SK-N-SH (cell line): ENCODE data around the gene TGM4. TPM values are rescaled to one million over a fixed set of nuclear protein-coding genes. Genes with fewer than 3 reads are reported as not detected.

Source experiments
- CTCF ChIA-PET: fragments of 300-600, 350-600 bp; formaldehyde crosslinking; extraction: SDS; loops from one replicate; lab custom pipeline; 2021; lab: Yijun Ruan, JAX
- POLR2A ChIA-PET: fragments of 350-600 bp; sonication (Branson Sonifier 250); formaldehyde crosslinking; extraction: SDS; loops from one replicate; lab custom pipeline; 2020; ENCODE audit warnings: antibody characterized with exemption, inconsistent platforms; lab: Yijun Ruan, JAX
- DNase-seq: peaks from one replicate; pipeline ENCODE4 v3.0.0; 2012
- H2AFZ ChIP-seq: fragments of 200-600 bp; sonication (generic); 2 replicates; pipeline ENCODE4 v1.8.1; 2016; ENCODE audit warnings: antibody characterized with exemption, mild to moderate bottlenecking, low read depth
- H3F3A ChIP-seq: fragments of 200-600 bp; sonication (generic); replicated peaks from 2 replicates; pipeline ENCODE3; 2016; ENCODE audit warnings: antibody characterized with exemption, mild to moderate bottlenecking; ENCODE audit not compliant: insufficient read depth
- H3K27ac ChIP-seq, 2 experiments: fragments of 200-500 bp in 1 of 2; fragments of 200-600 bp in 1 of 2; sonication (Bioruptor generic) in 1 of 2; sonication (generic), shearing (Covaris generic) in 1 of 2; 2 replicates each; pipeline versions ENCODE4 v1.5.1 to v1.6.1; 2014 to 2016; ENCODE audit warnings: low read depth in 2 of 2, inconsistent platforms in 1 of 2, low read length in 1 of 2, mild to moderate bottlenecking in 1 of 2, mixed read lengths in 1 of 2
- H3K27me3 ChIP-seq: fragments of 200-600 bp; sonication (generic), shearing (Covaris generic); 2 replicates; pipeline ENCODE4 v1.6.1; 2016; ENCODE audit warnings: mixed run types; ENCODE audit not compliant: insufficient read depth
- H3K36me3 ChIP-seq, 2 experiments: fragments of 200-500 bp in 1 of 2; fragments of 200-600 bp in 1 of 2; sonication (Bioruptor generic) in 1 of 2; sonication (generic) in 1 of 2; replicated peaks in 1 of 2; 2 replicates each; pipeline versions ENCODE3 to v1.5.1; 2014 to 2016; ENCODE audit warnings: low read length in 1 of 2, mild to moderate bottlenecking in 1 of 2; ENCODE audit not compliant: insufficient read depth in 2 of 2, control insufficient read depth in 1 of 2
- H3K4me1 ChIP-seq, 2 experiments: fragments of 200-500 bp in 1 of 2; fragments of 200-600 bp in 1 of 2; sonication (Bioruptor generic) in 1 of 2; sonication (generic), shearing (Covaris generic) in 1 of 2; 2 replicates each; pipeline versions ENCODE4 v1.5.1 to v1.6.1; 2014 to 2016; ENCODE audit warnings: low read depth in 1 of 2, low read length in 1 of 2, mixed run types in 1 of 2; ENCODE audit not compliant: insufficient read depth in 2 of 2, control insufficient read depth in 1 of 2
- H3K4me2 ChIP-seq: fragments of 200-600 bp; sonication (generic), shearing (Covaris generic); 2 replicates; pipeline ENCODE4 v1.6.1; 2017; ENCODE audit warnings: mixed run types
- H3K4me3 ChIP-seq, 2 experiments: fragments of 200-500 bp in 1 of 2; fragments of 200-600 bp in 1 of 2; sonication (Bioruptor generic) in 1 of 2; sonication (generic), shearing (Covaris generic) in 1 of 2; 2 replicates each; pipeline versions ENCODE4 v1.5.1 to v1.8.1; 2014 to 2016; ENCODE audit warnings: low read depth in 2 of 2, inconsistent platforms in 1 of 2, low read length in 1 of 2, mild to moderate bottlenecking in 1 of 2, mixed read lengths in 1 of 2, moderate library complexity in 1 of 2
- H3K79me2 ChIP-seq: fragments of 200-600 bp; sonication (generic); 2 replicates; pipeline ENCODE4 v1.8.1; 2017; ENCODE audit warnings: mild to moderate bottlenecking; ENCODE audit not compliant: insufficient read depth
- H3K9ac ChIP-seq: fragments of 200-600 bp; sonication (generic); 2 replicates; pipeline ENCODE4 v1.6.1; 2017; ENCODE audit warnings: mixed run types
- H3K9me2 ChIP-seq: fragments of 200-600 bp; sonication (generic); 2 replicates; pipeline ENCODE4 v1.6.1; 2017; ENCODE audit warnings: mixed run types
- H3K9me3 ChIP-seq: fragments of 200-600 bp; sonication (generic); 2 replicates; pipeline ENCODE4 v1.6.1; 2017; ENCODE audit warnings: mixed run types, mild to moderate bottlenecking, moderate library complexity
- H4K20me1 ChIP-seq: fragments of 200-600 bp; sonication (generic); 2 replicates; pipeline ENCODE4 v1.6.1; 2017; ENCODE audit warnings: mild to moderate bottlenecking, mixed run types; ENCODE audit not compliant: insufficient read depth
- ELF1 ChIP-seq: IDR thresholded peaks from 2 replicates; pipeline ENCODE4 v1.4.0; 2012
- EP300 ChIP-seq, 2 experiments: IDR thresholded peaks; 2 replicates each; pipeline versions ENCODE4 v1.4.0 to v1.6.1; 2012; ENCODE audit warnings: borderline replicate concordance in 1 of 2, low read depth in 1 of 2, low read length in 1 of 2
- EZH2phosphoT487 ChIP-seq: fragments of 200-600 bp; sonication (generic); IDR thresholded peaks from 2 replicates; pipeline ENCODE4 v1.6.1; 2017; ENCODE audit warnings: low read depth, mixed run types, mild to moderate bottlenecking, antibody characterized with exemption, moderate library complexity, borderline replicate concordance
- FOSL2 ChIP-seq: IDR thresholded peaks from 2 replicates; pipeline ENCODE4 v1.4.0; 2012; ENCODE audit warnings: low read depth, mild to moderate bottlenecking, moderate library complexity, borderline replicate concordance
- GATA2 ChIP-seq: sonication (generic); formaldehyde crosslinking; IDR thresholded peaks from 2 replicates; pipeline ENCODE4 v1.5.0; 2020; ENCODE audit warnings: mild to moderate bottlenecking, missing genetic modification reagents
- MAX ChIP-seq: IDR thresholded peaks from 2 replicates; pipeline ENCODE4 v1.4.0; 2012; ENCODE audit warnings: low read depth
- MEF2A ChIP-seq: IDR thresholded peaks from 2 replicates; pipeline ENCODE4 v1.4.0; 2012; ENCODE audit warnings: low read depth, borderline replicate concordance
- NFIC ChIP-seq: IDR thresholded peaks from 2 replicates; pipeline ENCODE4 v1.4.0; 2012; ENCODE audit warnings: borderline replicate concordance
- REST ChIP-seq: IDR thresholded peaks from 2 replicates; pipeline ENCODE4 v1.6.1; 2012; ENCODE audit warnings: mild to moderate bottlenecking, low read depth, low read length, moderate library complexity
- RXRA ChIP-seq: IDR thresholded peaks from 2 replicates; pipeline ENCODE4 v1.4.0; 2012; ENCODE audit warnings: low read depth, mild to moderate bottlenecking, borderline replicate concordance
- SIN3A ChIP-seq: IDR thresholded peaks from 2 replicates; pipeline ENCODE4 v1.6.1; 2012; ENCODE audit warnings: low read depth, mild to moderate bottlenecking, low read length, moderate library complexity, borderline replicate concordance
- SMC3 ChIP-seq: IDR thresholded peaks from 2 replicates; pipeline ENCODE4 v1.6.1; 2012; ENCODE audit warnings: low read depth, low read length, improper control_type of control experiment
- TAF1 ChIP-seq: IDR thresholded peaks from 2 replicates; pipeline ENCODE4 v1.6.1; 2012; ENCODE audit warnings: low read depth, mild to moderate bottlenecking, low read length, moderate library complexity, borderline replicate concordance
- USF2 ChIP-seq: fragments of 150-350 bp; IDR thresholded peaks from 2 replicates; pipeline ENCODE4 v1.6.1; 2017; ENCODE audit warnings: antibody characterized with exemption, low read length, low read depth, borderline replicate concordance
- WGBS: methylation state at CpG from one replicate; pipeline ENCODE4 v1.1.6; 2017; ENCODE audit warnings: low lambda C conversion rate; 5-methylcytosine and 5-hydroxymethylcytosine counted together
- polyA plus RNA-seq, 3 experiments: library from polyadenylated mRNA; depleted of rRNA; stranded (reverse); fragments of >200 nt; gene quantifications; 2 replicates each; pipeline ENCODE4 v1.2.3, GENCODE V29; 2012
- TF ChIP-seq, protein P1 (sequence below): IDR thresholded peaks from 2 replicates; pipeline ENCODE4; 2012
- TF ChIP-seq, protein P2 (sequence below): IDR thresholded peaks from 2 replicates; pipeline ENCODE4 v1.4.0; 2012; ENCODE audit warnings: low read depth, borderline replicate concordance
- TF ChIP-seq, protein P3 (sequence below): fragments of 200-600 bp; sonication (generic); IDR thresholded peaks from 2 replicates; pipeline ENCODE4 v1.6.1; 2017; ENCODE audit warnings: antibody characterized with exemption, mild to moderate bottlenecking, moderate library complexity

TGM4 gene
- polyA plus RNA-seq, 1 of the 3 experiments (the other 2 are of a cell fraction) = 0.12 TPM

DNA sequence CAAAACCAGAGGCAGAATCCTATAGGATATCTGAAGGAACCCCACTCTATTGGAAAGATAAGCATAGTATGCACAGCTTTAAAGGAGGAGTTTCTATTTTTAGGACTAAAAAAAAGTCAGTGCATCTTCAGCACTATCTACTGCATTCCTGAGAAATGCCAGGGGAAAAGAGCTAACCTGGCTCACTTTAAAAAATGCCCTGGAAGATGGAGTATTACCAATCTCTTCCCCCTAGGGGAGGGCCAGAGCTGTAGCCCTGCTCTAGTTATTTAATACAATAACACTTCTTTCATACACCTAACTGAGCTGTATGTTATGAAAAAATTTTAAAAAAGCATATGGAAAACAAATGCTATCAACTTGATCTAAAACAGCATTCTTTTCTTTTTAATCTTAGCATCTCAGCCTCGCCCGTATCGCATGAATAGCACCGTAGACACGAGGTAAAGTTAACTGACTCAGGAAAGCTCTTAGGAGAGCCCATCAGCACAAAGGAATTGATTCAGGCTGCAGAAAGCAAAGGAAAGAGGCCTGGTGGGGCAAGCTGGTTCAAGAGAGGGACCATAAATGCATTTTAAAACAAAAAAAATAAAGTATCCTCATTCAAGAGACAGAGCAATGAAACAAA, 50.2 kb downstream of the TGM4 start:
- Histone ChIP-seq H3K9me2 (no peaks in the 10 kb centered on the region), H3K4me1 (peaks cover 0 to 11% of the 10 kb centered on the region in 2 experiments; a peak in 2 of 4 replicates), H3K36me3 (peaks cover 11 to 45% of the 10 kb centered on the region in 2 experiments), H3K4me3 (no peak overlapping the region), H3K27me3 (no peaks in the 10 kb centered on the region), H3K27ac (peak overlapping the region; percentile 47 to 58; a peak in 3 of 4 replicates), H3K79me2 (no peaks in the 10 kb centered on the region), H2AFZ (no peak overlapping the region), H3K9me3 (no peaks in the 10 kb centered on the region), H3F3A (peaks cover 20% of the 10 kb centered on the region), H3K4me2 (peak overlapping the region; percentile 22), H3K9ac (no peak overlapping the region), H4K20me1 (no peaks in the 10 kb centered on the region)
- CTCF ChIA-PET = interaction anchor here (1.2 to 6.7 kb wide), 2 partner anchors 10 kb away, joined by 3 to 50 read pairs; no protein-coding TSS in a partner anchor
- POLR2A ChIA-PET = no interaction called here
- TF ChIP-seq EZH2phosphoT487 (no peak), USF2 (no peak), MAX (0 out of 2 replicates have a peak, but pooled peaks have one; percentile 39), MEF2A (peak; percentile 71; the same call in 1 of the 2 replicates), SIN3A (no peak), EP300 (IDR thresholded peaks at IDR 0.05; ENCODE audit: borderline replicate concordance in 1 of 2, low read depth in 1 of 2, low read length in 1 of 2) (no peak), TAF1 (no peak), RXRA (no peak), GATA2 (CRISPR knock-in tag) (no peak), SMC3 (no peak), FOSL2 (no peak), ELF1 (no peak), NFIC (no peak)
- TF ChIP-seq, protein P1, sequence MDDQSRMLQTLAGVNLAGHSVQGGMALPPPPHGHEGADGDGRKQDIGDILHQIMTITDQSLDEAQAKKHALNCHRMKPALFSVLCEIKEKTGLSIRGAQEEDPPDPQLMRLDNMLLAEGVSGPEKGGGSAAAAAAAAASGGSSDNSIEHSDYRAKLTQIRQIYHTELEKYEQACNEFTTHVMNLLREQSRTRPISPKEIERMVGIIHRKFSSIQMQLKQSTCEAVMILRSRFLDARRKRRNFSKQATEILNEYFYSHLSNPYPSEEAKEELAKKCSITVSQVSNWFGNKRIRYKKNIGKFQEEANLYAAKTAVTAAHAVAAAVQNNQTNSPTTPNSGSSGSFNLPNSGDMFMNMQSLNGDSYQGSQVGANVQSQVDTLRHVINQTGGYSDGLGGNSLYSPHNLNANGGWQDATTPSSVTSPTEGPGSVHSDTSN = no peak
- WGBS = 62% methylated on average over 5 of the region's 5 CpGs
- DNase-seq = no peak

GRCh38 chr3:44926172-44926571, 51.8 kb downstream of the TGM4 start:
- POLR2A ChIA-PET = no interaction called here
- DNase-seq = no peak
- H2AFZ ChIP-seq = no peak overlapping the region
- WGBS = 93% methylated on average over 10 of the region's 10 CpGs
- no peaks in the 10 kb centered on the region for H3K9me3 ChIP-seq
- no peaks in the 10 kb centered on the region for H4K20me1 ChIP-seq
- H3F3A ChIP-seq = peaks cover 20% of the 10 kb centered on the region
- CTCF ChIA-PET = interaction anchor here (1.1 to 6.7 kb wide), 2 partner anchors 9 to 12 kb away, joined by 3 to 50 read pairs; no protein-coding TSS in a partner anchor
- H3K79me2 ChIP-seq = no peaks in the 10 kb centered on the region
- H3K4me3 ChIP-seq = no peak overlapping the region
- no peaks in the 10 kb centered on the region for H3K27me3 ChIP-seq
- peaks cover 11 to 51% of the 10 kb centered on the region in 2 experiments for H3K36me3 ChIP-seq
- H3K27ac ChIP-seq = no peak overlapping the region
- H3K9me2 ChIP-seq = no peaks in the 10 kb centered on the region
- H3K9ac ChIP-seq = no peak overlapping the region
- H3K4me1 ChIP-seq = peaks cover 0 to 11% of the 10 kb centered on the region in 2 experiments; a peak in 2 of 4 replicates
- H3K4me2 ChIP-seq = no peak overlapping the region
- TF ChIP-seq, protein P2, sequence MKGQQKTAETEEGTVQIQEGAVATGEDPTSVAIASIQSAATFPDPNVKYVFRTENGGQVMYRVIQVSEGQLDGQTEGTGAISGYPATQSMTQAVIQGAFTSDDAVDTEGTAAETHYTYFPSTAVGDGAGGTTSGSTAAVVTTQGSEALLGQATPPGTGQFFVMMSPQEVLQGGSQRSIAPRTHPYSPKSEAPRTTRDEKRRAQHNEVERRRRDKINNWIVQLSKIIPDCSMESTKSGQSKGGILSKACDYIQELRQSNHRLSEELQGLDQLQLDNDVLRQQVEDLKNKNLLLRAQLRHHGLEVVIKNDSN = no peak
- TF ChIP-seq SIN3A (no peak), REST (no peak), EZH2phosphoT487 (no peak), NFIC (no peak)
- TF ChIP-seq, protein P3, sequence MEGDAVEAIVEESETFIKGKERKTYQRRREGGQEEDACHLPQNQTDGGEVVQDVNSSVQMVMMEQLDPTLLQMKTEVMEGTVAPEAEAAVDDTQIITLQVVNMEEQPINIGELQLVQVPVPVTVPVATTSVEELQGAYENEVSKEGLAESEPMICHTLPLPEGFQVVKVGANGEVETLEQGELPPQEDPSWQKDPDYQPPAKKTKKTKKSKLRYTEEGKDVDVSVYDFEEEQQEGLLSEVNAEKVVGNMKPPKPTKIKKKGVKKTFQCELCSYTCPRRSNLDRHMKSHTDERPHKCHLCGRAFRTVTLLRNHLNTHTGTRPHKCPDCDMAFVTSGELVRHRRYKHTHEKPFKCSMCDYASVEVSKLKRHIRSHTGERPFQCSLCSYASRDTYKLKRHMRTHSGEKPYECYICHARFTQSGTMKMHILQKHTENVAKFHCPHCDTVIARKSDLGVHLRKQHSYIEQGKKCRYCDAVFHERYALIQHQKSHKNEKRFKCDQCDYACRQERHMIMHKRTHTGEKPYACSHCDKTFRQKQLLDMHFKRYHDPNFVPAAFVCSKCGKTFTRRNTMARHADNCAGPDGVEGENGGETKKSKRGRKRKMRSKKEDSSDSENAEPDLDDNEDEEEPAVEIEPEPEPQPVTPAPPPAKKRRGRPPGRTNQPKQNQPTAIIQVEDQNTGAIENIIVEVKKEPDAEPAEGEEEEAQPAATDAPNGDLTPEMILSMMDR = peak; percentile 14
